ENCODE data around the gene NDRG4. TPM values are rescaled to one million over a fixed set of nuclear protein-coding genes. Genes with fewer than 3 reads are reported as not detected.

Gene NDRG4
- total RNA-seq, 1 donor from 2014 or later = 3.6 TPM

DNA sequence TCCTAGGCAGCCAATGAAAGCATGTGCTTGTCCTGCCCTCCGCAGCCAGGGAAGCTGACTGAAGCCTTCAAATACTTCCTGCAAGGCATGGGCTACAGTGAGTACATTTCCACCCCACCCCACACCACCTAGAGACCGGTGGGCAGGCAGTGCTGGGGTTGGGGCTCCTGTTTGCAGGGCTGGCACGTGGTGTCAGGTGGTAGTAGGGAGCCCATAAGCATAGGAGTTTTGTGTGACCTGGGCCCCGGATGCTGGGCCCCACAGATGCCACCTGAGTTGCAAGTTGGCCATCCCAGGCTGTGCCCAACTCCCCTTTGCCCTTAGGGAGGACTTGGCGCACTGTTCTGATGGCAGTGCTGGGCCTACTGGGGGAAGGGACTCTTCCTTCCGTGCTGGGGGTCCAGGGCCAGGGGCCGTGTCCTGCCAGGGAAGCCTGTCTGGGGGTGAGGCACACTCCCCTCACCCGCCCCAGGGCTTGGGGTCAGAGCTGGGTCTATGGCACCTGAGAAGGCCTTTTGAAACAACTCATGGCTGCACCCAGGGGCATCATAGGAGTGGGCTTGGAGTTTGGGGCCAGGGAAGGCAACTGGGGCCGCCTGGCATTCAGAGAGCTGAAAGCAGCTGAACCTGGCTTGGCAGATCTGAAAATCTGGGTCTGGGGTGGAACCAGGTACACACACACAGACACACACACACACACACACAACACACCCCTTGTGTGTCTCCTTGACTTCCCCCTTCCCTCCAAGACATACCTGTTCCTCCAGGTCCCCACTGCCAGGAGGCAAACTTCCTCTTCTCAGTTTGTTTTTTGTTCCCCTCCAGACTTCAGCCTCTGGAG lies 9.5 kb downstream of the NDRG4 start:
- no peaks in the 10 kb centered on the region for H3K4me1 Mint-ChIP-seq (ENCODE audit: low read depth)
- H3K36me3 Mint-ChIP-seq (ENCODE audit: low read depth) = no peaks in the 10 kb centered on the region
- no peaks in the 10 kb centered on the region for H3K27me3 Mint-ChIP-seq (ENCODE audit: low read depth)
- intact Hi-C loops (cut with micrococcal nuclease) = no loop called here
- no peak overlapping the region for H3K4me3 Mint-ChIP-seq (ENCODE audit: low read depth)
- DNase-seq (ENCODE audit: low spot score) = no peak
- no peaks in the 10 kb centered on the region for H3K9me3 Mint-ChIP-seq
- no peak overlapping the region for H3K27ac Mint-ChIP-seq

GRCh38 chr16:58510097-58510775 lies 10.3 kb downstream of the NDRG4 start:
- DNase-seq (ENCODE audit: low spot score) = no peak
- Mint-ChIP-seq H3K36me3 (ENCODE audit: low read depth) (no peaks in the 10 kb centered on the region), H3K4me3 (ENCODE audit: low read depth) (no peak overlapping the region), H3K4me1 (ENCODE audit: low read depth) (peaks cover 6% of the 10 kb centered on the region), H3K27ac (no peak overlapping the region), H3K27me3 (ENCODE audit: low read depth) (no peaks in the 10 kb centered on the region), H3K9me3 (no peaks in the 10 kb centered on the region)
- intact Hi-C loops (cut with micrococcal nuclease) = no loop called here

- H3K9me3 Mint-ChIP-seq = no peaks in the 10 kb centered on the region
- no peaks in the 10 kb centered on the region for H3K36me3 Mint-ChIP-seq (ENCODE audit: low read depth)
Observed at GRCh38 chr16:58510776-58511628, 11.1 kb downstream of the NDRG4 start.

GRCh38 chr16:58511933-58512815 lies 12.2 kb downstream of the NDRG4 start:
- no peak overlapping the region for H3K27ac Mint-ChIP-seq
- intact Hi-C loops (cut with micrococcal nuclease) = loop anchor here (1.0 kb wide), 2 partner anchors 149 to 244 kb away; no protein-coding TSS in a partner anchor
- peaks cover 18% of the 10 kb centered on the region for H3K4me1 Mint-ChIP-seq (ENCODE audit: low read depth)
- no peak overlapping the region for H3K4me3 Mint-ChIP-seq (ENCODE audit: low read depth)
- peak; percentile 69 for DNase-seq (ENCODE audit: low spot score)
- H3K36me3 Mint-ChIP-seq (ENCODE audit: low read depth) = peaks cover 5% of the 10 kb centered on the region
- H3K27me3 Mint-ChIP-seq (ENCODE audit: low read depth) = no peaks in the 10 kb centered on the region
- no peaks in the 10 kb centered on the region for H3K9me3 Mint-ChIP-seq

More at GRCh38 chr16:58510776-58511628, 11.1 kb downstream of the NDRG4 start:
- H3K27me3 Mint-ChIP-seq (ENCODE audit: low read depth) = no peaks in the 10 kb centered on the region
- H3K4me1 Mint-ChIP-seq (ENCODE audit: low read depth) = peaks cover 6% of the 10 kb centered on the region
- intact Hi-C loops (cut with micrococcal nuclease) = no loop called here
- H3K4me3 Mint-ChIP-seq (ENCODE audit: low read depth) = no peak overlapping the region
- no peak overlapping the region for H3K27ac Mint-ChIP-seq
- no peak for DNase-seq (ENCODE audit: low spot score)

- H3K27ac Mint-ChIP-seq = no peak overlapping the region
- no peak overlapping the region for H3K4me3 Mint-ChIP-seq (ENCODE audit: low read depth)
- intact Hi-C loops (cut with micrococcal nuclease) = no loop called here
- H3K4me1 Mint-ChIP-seq (ENCODE audit: low read depth) = peaks cover 25% of the 10 kb centered on the region
- peaks cover 18% of the 10 kb centered on the region for H3K36me3 Mint-ChIP-seq (ENCODE audit: low read depth)
- no peaks in the 10 kb centered on the region for H3K9me3 Mint-ChIP-seq
- no peaks in the 10 kb centered on the region for H3K27me3 Mint-ChIP-seq (ENCODE audit: low read depth)
- no peak for DNase-seq (ENCODE audit: low spot score)
Observed at GRCh38 chr16:58513874-58514273, 13.9 kb downstream of the NDRG4 start.

DNA sequence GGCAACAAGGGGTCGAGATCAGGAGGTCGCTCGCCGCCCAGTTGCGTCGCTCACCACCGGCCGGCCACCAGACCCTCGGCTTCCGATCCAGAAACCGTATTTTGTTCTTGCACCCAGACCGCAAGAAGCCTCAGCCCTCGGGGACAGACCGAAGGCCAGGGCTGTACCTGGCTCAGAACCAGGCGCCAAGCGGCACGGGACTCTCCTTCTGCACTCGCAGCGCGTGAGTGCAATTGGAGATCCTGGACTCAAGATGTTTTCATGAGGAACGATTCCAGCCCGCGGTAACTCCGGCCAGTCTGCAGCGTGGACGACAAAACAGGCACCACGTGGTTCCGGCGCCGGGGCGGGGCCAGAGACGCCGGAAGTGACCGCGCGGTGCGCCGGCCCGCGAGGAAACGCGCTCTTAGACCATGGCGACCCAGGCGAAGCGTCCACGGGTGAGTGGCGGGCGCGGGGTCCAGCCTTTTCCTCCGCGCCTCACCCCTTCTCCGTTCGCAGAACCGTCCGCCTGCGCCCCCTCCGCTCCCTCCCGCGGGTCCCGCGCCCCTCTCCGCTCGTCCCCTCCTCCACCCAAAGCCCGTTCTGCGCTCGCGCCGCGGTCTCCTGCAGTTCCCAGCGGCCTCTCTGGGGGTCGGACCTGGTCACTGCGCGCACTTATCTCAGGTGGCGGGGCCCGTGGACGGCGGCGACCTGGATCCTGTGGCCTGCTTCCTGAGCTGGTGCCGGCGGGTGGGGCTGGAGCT lies 15.4 kb downstream of the NDRG4 start, which contains the start of gene SETD6:
Gene SETD6, plus strand, starts transcription at position 393 of the 746 bp plus-strand sequence. Its CDS starts 21 bp downstream, at position 414.
- H3K4me1 Mint-ChIP-seq (ENCODE audit: low read depth) = peaks cover 31% of the 10 kb centered on the region
- peak within 1 kb of the TSS; percentile 73 for H3K27ac Mint-ChIP-seq
- no peaks in the 10 kb centered on the region for H3K27me3 Mint-ChIP-seq (ENCODE audit: low read depth)
- peak; percentile 70 for DNase-seq (ENCODE audit: low spot score)
- intact Hi-C loops (cut with micrococcal nuclease) = loop anchor here (1.0 to 5.0 kb wide), 2 partner anchors 115 to 217 kb away; partner anchors contain the start of gene GOT2
- H3K36me3 Mint-ChIP-seq (ENCODE audit: low read depth) = peaks cover 30% of the 10 kb centered on the region
- H3K9me3 Mint-ChIP-seq = no peaks in the 10 kb centered on the region
- H3K4me3 Mint-ChIP-seq (ENCODE audit: low read depth) = peak within 1 kb of the TSS; percentile 86

DNA sequence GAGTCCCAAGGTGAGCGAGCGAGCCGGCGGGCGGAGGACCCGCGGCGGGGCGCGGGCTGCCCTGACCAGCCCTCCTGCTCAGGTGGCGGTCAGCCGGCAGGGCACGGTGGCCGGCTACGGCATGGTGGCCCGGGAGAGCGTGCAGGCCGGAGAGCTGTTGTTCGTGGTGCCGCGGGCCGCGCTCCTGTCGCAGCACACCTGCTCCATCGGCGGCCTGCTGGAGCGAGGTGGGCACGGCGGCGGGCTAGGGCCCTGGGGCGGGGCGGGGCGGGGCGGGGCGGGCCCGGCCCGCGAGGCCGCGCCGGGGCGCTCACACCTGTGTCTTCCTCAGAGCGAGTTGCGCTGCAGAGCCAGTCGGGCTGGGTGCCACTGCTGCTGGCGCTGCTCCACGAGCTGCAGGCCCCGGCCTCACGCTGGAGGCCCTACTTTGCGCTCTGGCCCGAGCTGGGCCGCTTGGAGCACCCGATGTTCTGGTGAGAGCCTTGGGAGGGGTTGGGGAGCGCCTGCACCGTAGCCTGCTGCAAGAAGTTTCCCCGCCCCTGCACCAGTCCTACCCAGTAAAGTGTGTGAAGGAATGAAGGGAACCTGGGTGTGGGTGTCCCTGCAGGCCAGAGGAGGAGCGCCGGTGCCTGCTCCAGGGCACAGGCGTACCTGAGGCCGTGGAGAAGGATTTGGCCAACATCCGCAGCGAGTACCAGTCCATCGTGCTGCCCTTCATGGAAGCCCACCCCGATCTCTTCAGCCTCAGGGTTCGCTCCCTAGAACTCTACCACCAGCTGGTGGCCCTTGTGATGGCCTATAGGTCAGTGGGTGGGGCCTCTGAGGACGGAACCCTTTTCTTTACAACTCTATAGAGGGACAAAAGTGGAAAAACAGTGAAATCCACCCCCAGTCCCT lies 16.2 kb downstream of the NDRG4 start:
- H3K4me3 Mint-ChIP-seq (ENCODE audit: low read depth) = peak overlapping the region; percentile 86
- H3K27ac Mint-ChIP-seq = no peak overlapping the region
- peak; percentile 28 for DNase-seq (ENCODE audit: low spot score)
- no peaks in the 10 kb centered on the region for H3K9me3 Mint-ChIP-seq
- H3K27me3 Mint-ChIP-seq (ENCODE audit: low read depth) = no peaks in the 10 kb centered on the region
- peaks cover 31% of the 10 kb centered on the region for H3K4me1 Mint-ChIP-seq (ENCODE audit: low read depth)
- intact Hi-C loops (cut with micrococcal nuclease) = loop anchor here (1.0 to 5.0 kb wide), 2 partner anchors 114 to 216 kb away; partner anchors contain the start of gene GOT2
- peaks cover 38% of the 10 kb centered on the region for H3K36me3 Mint-ChIP-seq (ENCODE audit: low read depth)

DNA sequence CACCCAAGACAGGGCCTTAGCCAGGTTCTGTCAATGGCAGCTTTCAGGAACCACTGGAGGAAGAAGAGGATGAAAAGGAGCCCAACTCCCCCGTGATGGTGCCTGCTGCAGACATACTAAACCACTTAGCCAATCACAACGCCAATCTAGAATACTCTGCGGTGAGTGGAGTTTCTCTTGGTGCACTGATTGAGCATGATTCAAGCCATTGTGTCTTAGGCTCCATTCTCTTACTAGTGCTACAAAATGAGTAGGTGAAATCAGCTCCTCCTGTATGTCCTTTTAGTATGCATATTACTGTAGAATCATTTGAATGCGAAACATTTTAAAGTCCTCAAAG lies 16.8 kb downstream of the NDRG4 start:
- peaks cover 43% of the 10 kb centered on the region for H3K36me3 Mint-ChIP-seq (ENCODE audit: low read depth)
- DNase-seq (ENCODE audit: low spot score) = no peak
- peaks cover 31% of the 10 kb centered on the region for H3K4me1 Mint-ChIP-seq (ENCODE audit: low read depth)
- H3K9me3 Mint-ChIP-seq = no peaks in the 10 kb centered on the region
- no peaks in the 10 kb centered on the region for H3K27me3 Mint-ChIP-seq (ENCODE audit: low read depth)
- H3K27ac Mint-ChIP-seq = no peak overlapping the region
- peak overlapping the region; percentile 77 for H3K4me3 Mint-ChIP-seq (ENCODE audit: low read depth)
- intact Hi-C loops (cut with micrococcal nuclease) = loop anchor here (5.0 kb wide), 1 partner anchor 216 kb away; the partner anchor contains the start of gene GOT2

GRCh38 chr16:58518083-58518979 lies 18.4 kb downstream of the NDRG4 start:
- peaks cover 53% of the 10 kb centered on the region for H3K36me3 Mint-ChIP-seq (ENCODE audit: low read depth)
- DNase-seq (ENCODE audit: low spot score) = no peak
- H3K27ac Mint-ChIP-seq = no peak overlapping the region
- H3K9me3 Mint-ChIP-seq = no peaks in the 10 kb centered on the region
- intact Hi-C loops (cut with micrococcal nuclease) = loop anchor here (5.0 kb wide), 1 partner anchor 214 kb away; the partner anchor contains the start of gene GOT2
- H3K4me3 Mint-ChIP-seq (ENCODE audit: low read depth) = no peak overlapping the region
- H3K4me1 Mint-ChIP-seq (ENCODE audit: low read depth) = peaks cover 31% of the 10 kb centered on the region
- H3K27me3 Mint-ChIP-seq (ENCODE audit: low read depth) = no peaks in the 10 kb centered on the region

- Mint-ChIP-seq H3K4me1 (ENCODE audit: low read depth) (peaks cover 31% of the 10 kb centered on the region), H3K27ac (no peak overlapping the region), H3K9me3 (no peaks in the 10 kb centered on the region), H3K27me3 (ENCODE audit: low read depth) (no peaks in the 10 kb centered on the region), H3K36me3 (ENCODE audit: low read depth) (peaks cover 54% of the 10 kb centered on the region), H3K4me3 (ENCODE audit: low read depth) (no peak overlapping the region)
- intact Hi-C loops (cut with micrococcal nuclease) = loop anchor here (5.0 kb wide), 1 partner anchor 213 kb away; the partner anchor contains the start of gene GOT2
- DNase-seq (ENCODE audit: low spot score) = no peak
Observed at GRCh38 chr16:58518980-58519368, 19.0 kb downstream of the NDRG4 start.

Data from activated T-helper 2 cell treated with anti-CD3 and anti-CD28 coated beads, Interferon-gamma antibody, Interleukin-2, Interleukin-4, amounts not matched to agents 10 μg/mL and 5 μg/mL and 100 μg/mL, durations not matched to agents 14 hours and 24 hours and 36 hours (primary cell).